HTR-8/SVneo (cell line): Measurements from ENCODE around the gene GPR52.
"Not testable (repeated sequence)": the region's sequence is repeated elsewhere in the genome, so short reads cannot be mapped to it uniquely, and the experiment has no call there.

Experiments used
- DNase-seq: peaks from one replicate; pipeline ENCODE4 v3.0.0; 2011; ENCODE audit warnings: low spot score, mixed read lengths; ENCODE audit not compliant: insufficient read length
- FAIRE-seq: peaks from 2 replicates; lab custom pipeline; 2011; peaks lifted over from hg19 to GRCh38; lab: Jason Lieb, UNC

The GPR52 gene

GRCh38 chr1:174447866-174448530, at the start of gene GPR52:
TSS of gene GPR52 (plus strand) at chr1:174447964. CDS start at chr1:174448112, 148 bp downstream.
- DNase-seq = no peak
- no peak for FAIRE-seq

- FAIRE-seq (no peak), DNase-seq (no peak)
Measured at GRCh38 chr1:174398246-174398645, 49.5 kb upstream of the GPR52 start.

- FAIRE-seq (no peak), DNase-seq (no peak)
Measured at GRCh38 chr1:174399211-174399610, 48.6 kb upstream of the GPR52 start.

- DNase-seq = no peak
- FAIRE-seq = no peak
Measured at GRCh38 chr1:174401075-174401474, 46.7 kb upstream of the GPR52 start.

GRCh38 chr1:174405219-174405618, 42.5 kb upstream of the GPR52 start:
- DNase-seq = no peak
- no peak for FAIRE-seq

- no peak for FAIRE-seq
- DNase-seq = no peak
Measured at GRCh38 chr1:174406421-174406820, 41.3 kb upstream of the GPR52 start.

GRCh38 chr1:174407665-174408064, 40.1 kb upstream of the GPR52 start:
- FAIRE-seq (no peak), DNase-seq (no peak)

- FAIRE-seq = no peak
- DNase-seq = no peak
Measured at GRCh38 chr1:174408146-174408545, 39.6 kb upstream of the GPR52 start.

GRCh38 chr1:174409801-174410200, 38.0 kb upstream of the GPR52 start:
- DNase-seq, FAIRE-seq: not testable (repeated sequence)

GRCh38 chr1:174413632-174414031, 34.1 kb upstream of the GPR52 start:
- no peak for FAIRE-seq
- no peak for DNase-seq

GRCh38 chr1:174414203-174414602, 33.6 kb upstream of the GPR52 start:
- FAIRE-seq (no peak), DNase-seq (no peak)

- FAIRE-seq = no peak
- no peak for DNase-seq
Measured at GRCh38 chr1:174415506-174415905, 32.3 kb upstream of the GPR52 start.

GRCh38 chr1:174417921-174418320, 29.8 kb upstream of the GPR52 start:
- no peak for FAIRE-seq

GRCh38 chr1:174425121-174425520, 22.6 kb upstream of the GPR52 start:
- no peak for DNase-seq
- no peak for FAIRE-seq

More at GRCh38 chr1:174417921-174418320, 29.8 kb upstream of the GPR52 start:
- DNase-seq = no peak

- no peak for FAIRE-seq
- no peak for DNase-seq
Measured at GRCh38 chr1:174426153-174426552, 21.6 kb upstream of the GPR52 start.

GRCh38 chr1:174428033-174428432, 19.7 kb upstream of the GPR52 start:
- FAIRE-seq (no peak), DNase-seq (no peak)

- FAIRE-seq (no peak), DNase-seq (no peak)
Measured at GRCh38 chr1:174428739-174429138, 19.0 kb upstream of the GPR52 start.

GRCh38 chr1:174433451-174433850, 14.3 kb upstream of the GPR52 start:
- no peak for FAIRE-seq
- DNase-seq = no peak

- FAIRE-seq (no peak), DNase-seq (no peak)
Measured at GRCh38 chr1:174445351-174445750, 2.4 kb upstream of the GPR52 start.

GRCh38 chr1:174445817-174446216, 1.9 kb upstream of the GPR52 start:
- DNase-seq = no peak
- no peak for FAIRE-seq

- DNase-seq (no peak), FAIRE-seq (no peak)
Measured at GRCh38 chr1:174448531-174448883, 743 bp downstream of the GPR52 start.

- no peak for FAIRE-seq
- no peak for DNase-seq
Measured at GRCh38 chr1:174448974-174449373, 1.2 kb downstream of the GPR52 start.
